Heart left ventricle (tissue), 13 donors: ENCODE results near the gene TERF2IP.

ENCODE experiments used
- CTCF ChIP-seq, 12 donors: fragments of 200-600 bp; sonication (generic) in 4 of 12; IDR thresholded peaks; one replicate each; pipeline versions ENCODE4 v1.5.0 to v1.8.0; 2018 to 2022; ENCODE audit warnings: antibody characterized with exemption in 12 of 12, mild to moderate bottlenecking in 5 of 12
- POLR2A ChIP-seq, 2 donors: fragments of 450-650 bp; IDR thresholded peaks; one replicate each; pipeline ENCODE4 v1.6.1; 2017; ENCODE audit warnings: antibody characterized with exemption in 2 of 2, mild to moderate bottlenecking in 2 of 2, moderate library complexity in 2 of 2
- donor health status: ischemic (EF 13 %, LVEDD 7.1; RV severe dilation, severe dysfunction).
- donor health status: DM: no; HTN: yes; CAD: no.
- donor health status: DM: no; HTN: no; CAD: no.
- donor health status: ischemic (EF 25% LVEDD 6.9; RV normal size, moderate dysfunction).
- donor health status: ischemic (EF 25% LVEDD 5.7; RV mildly dilated, moderate dysfunction).
- donor health status: ischemic (EF 35%, LVEDD 5.7; RV mildly dilated, moderate dysfunction).
- donor health status: nonischemic (EF 11% LVEDD 7.7; RV severe dilation, severe dysfunction).
- donor health status: DM: yes; HTN: yes; CAD: no.
- donor health status: PGD.
- donor health status: ischemic (EF 29% LVEDD 5.4; RV normal size, mild dysfunction).
- donor health status: nonischemic (EF 23%, LVEDD 6.1; RV moderate dilation, normal function).

- TF ChIP-seq CTCF (IDR thresholded peaks at IDR 0.05), result no peak
- no peak for TF ChIP-seq POLR2A (IDR thresholded peaks at IDR 0.05)
Measured at GRCh38 chr16:75660321-75660720, 12.7 kb downstream of the TERF2IP start.
